B cell (primary cell): ENCODE results near the gene DPM2. TPM values are rescaled to one million over a fixed set of nuclear protein-coding genes. Genes with fewer than 3 reads are reported as not detected.

Source experiments
- ATAC-seq: fragments of 200-7000 bp; cut with Tn5 transposase; one replicate; pipeline ENCODE4 v1.10.0; 2021; ENCODE audit warnings: low read depth, mild to moderate bottlenecking, moderate number of reproducible peaks, moderate library complexity
- CTCF ChIA-PET: fragments of 350-600 bp; sonication (Branson Sonifier 250); formaldehyde crosslinking; loops from one replicate; lab custom pipeline; 2021; ENCODE audit warnings: antibody characterized with exemption, inconsistent platforms; lab: Charles Lee
- POLR2A ChIA-PET: fragments of 350-600 bp; sonication (Branson Sonifier 250); formaldehyde crosslinking; loops from one replicate; lab custom pipeline; 2021; ENCODE audit warnings: antibody characterized with exemption; lab: Charles Lee
- DNase-seq: peaks from one replicate; pipeline ENCODE4 v3.0.0; 2013
- H2AFZ ChIP-seq: 2 replicates; pipeline ENCODE4 v1.6.1; 2012; ENCODE audit warnings: mild to moderate bottlenecking, low read depth, low read length; ENCODE audit not compliant: insufficient read depth, poor library complexity, severe bottlenecking
- H3K27ac ChIP-seq, 2 donors: 1 replicate in 1 of 2; 2 replicates in 1 of 2; pipeline ENCODE4 v1.5.1; 2012 to 2013; ENCODE audit warnings: low read length in 2 of 2, mild to moderate bottlenecking in 2 of 2, moderate library complexity in 1 of 2
- H3K27me3 ChIP-seq, 4 experiments: fragments of 200-600 bp in 1 of 4; sonication (generic) in 1 of 4; replicated peaks in 1 of 4; 1 replicate in 2 of 4; 2 replicates in 2 of 4; pipeline versions ENCODE4 v1.6.1 to v1.7.0; 2013 to 2016; ENCODE audit warnings: low read length in 3 of 4, mild to moderate bottlenecking in 2 of 4, mixed read lengths in 1 of 4, moderate library complexity in 1 of 4; ENCODE audit not compliant: insufficient read depth in 4 of 4, control insufficient read depth in 3 of 4; ENCODE audit errors: control extremely low read depth in 1 of 4
- H3K36me3 ChIP-seq, 2 experiments: replicated peaks in 1 of 2; 1 replicate in 1 of 2; 2 replicates in 1 of 2; pipeline versions ENCODE4 v1.6.1 to v1.7.1; 2013; ENCODE audit warnings: low read length in 1 of 2; ENCODE audit not compliant: insufficient read depth in 2 of 2, control insufficient read depth in 1 of 2; ENCODE audit errors: control extremely low read depth in 1 of 2, extremely low read depth in 1 of 2
- H3K4me1 ChIP-seq, 2 donors: fragments of 200-600 bp in 1 of 2; sonication (generic) in 1 of 2; 1 replicate in 1 of 2; 2 replicates in 1 of 2; pipeline versions ENCODE4 v1.5.1 to v1.6.1; 2013 to 2017; ENCODE audit warnings: low read length in 2 of 2; ENCODE audit not compliant: control insufficient read depth in 2 of 2, insufficient read depth in 2 of 2
- H3K4me2 ChIP-seq: replicated peaks from 2 replicates; pipeline ENCODE3; 2012; ENCODE audit warnings: mild to moderate bottlenecking, low read depth, low read length; ENCODE audit not compliant: poor library complexity, severe bottlenecking
- H3K4me3 ChIP-seq, 5 experiments: fragments of 200-600 bp in 1 of 5; sonication (generic) in 1 of 5; 1 replicate in 3 of 5; 2 replicates in 2 of 5; pipeline versions ENCODE4 v1.5.1 to v1.7.0; 2011 to 2016; ENCODE audit warnings: low read length in 4 of 5, mild to moderate bottlenecking in 4 of 5, low read depth in 2 of 5, control low read depth in 1 of 5, moderate library complexity in 1 of 5; ENCODE audit not compliant: insufficient read depth in 1 of 5; ENCODE audit errors: control extremely low read depth in 1 of 5, extremely low read depth in 1 of 5
- H3K79me2 ChIP-seq: fragments of 200-600 bp; sonication (generic); one replicate; pipeline ENCODE4 v1.6.0; 2016; ENCODE audit warnings: low read length; ENCODE audit not compliant: control insufficient read depth, insufficient read depth
- H3K9ac ChIP-seq: fragments of 200-600 bp; sonication (generic); 2 replicates; pipeline ENCODE4 v1.6.1; 2017; ENCODE audit warnings: mild to moderate bottlenecking, low read length, moderate library complexity
- H3K9me3 ChIP-seq, 3 donors: one replicate each; pipeline versions ENCODE4 v1.6.1 to v1.7.1; 2013; ENCODE audit warnings: low read length in 2 of 3; ENCODE audit not compliant: control insufficient read depth in 2 of 3, insufficient read depth in 1 of 3; ENCODE audit errors: control extremely low read depth in 1 of 3
- H4K20me1 ChIP-seq: 2 replicates; pipeline ENCODE4 v1.6.0; 2012; ENCODE audit warnings: mild to moderate bottlenecking, low read length; ENCODE audit not compliant: insufficient read depth, control insufficient read depth, poor library complexity, severe bottlenecking
- H3K27ac Mint-ChIP-seq: one replicate; pipeline ENCODE4 v1.8.0; 2021; ENCODE audit warnings: mixed read lengths
- H3K27me3 Mint-ChIP-seq: one replicate; pipeline ENCODE4 v1.8.0; 2021; ENCODE audit warnings: mixed read lengths
- H3K4me1 Mint-ChIP-seq: one replicate; pipeline ENCODE4 v1.8.0; 2021; ENCODE audit warnings: mixed read lengths
- H3K4me3 Mint-ChIP-seq: one replicate; pipeline ENCODE4 v1.8.0; 2021; ENCODE audit warnings: mixed read lengths
- H3K9me3 Mint-ChIP-seq: one replicate; pipeline ENCODE4 v1.8.0; 2022; ENCODE audit warnings: mixed read lengths; ENCODE audit not compliant: insufficient read depth
- EZH2 ChIP-seq: IDR thresholded peaks from 2 replicates; pipeline ENCODE4 v1.6.1; 2012; ENCODE audit warnings: borderline replicate concordance, low read depth, mild to moderate bottlenecking, moderate library complexity, low read length; ENCODE audit not compliant: insufficient read depth, poor library complexity, severe bottlenecking
- WGBS: methylation state at CpG from one replicate; pipeline ENCODE4 v1.1.5; 2013; ENCODE audit warnings: missing lambda C conversion rate; ENCODE audit not compliant: insufficient coverage; 5-methylcytosine and 5-hydroxymethylcytosine counted together
- intact Hi-C: fragments of 100-400 bp; cut with micrococcal nuclease; formaldehyde crosslinking; loops from one replicate; pipeline ENCODE4 v1.10.0; 2022
- polyA plus RNA-seq: library from polyadenylated mRNA; depleted of rRNA; stranded (reverse); fragments of >200 nt; gene quantifications from 2 replicates; pipeline ENCODE4 v1.2.3, GENCODE V29; 2012
- total RNA-seq, 2 donors: library from RNA; stranded (reverse); fragments of 120-200 nt in 1 of 2; gene quantifications; 1 replicate in 1 of 2; 2 replicates in 1 of 2; pipeline versions ENCODE4 v1.2.3 to v1.2.4, GENCODE V29; 2013 to 2022
- TF ChIP-seq, protein P1 (sequence below): fragments of 200-600 bp; IDR thresholded peaks from one replicate; pipeline ENCODE4 v1.8.0; 2022; ENCODE audit warnings: antibody characterized with exemption, mild to moderate bottlenecking

The DPM2 gene
- total and polyA plus RNA-seq, 2 donors (not counting 1 experiment from before 2014, with no cell fraction given): 34.1 to 42.9 TPM

DNA sequence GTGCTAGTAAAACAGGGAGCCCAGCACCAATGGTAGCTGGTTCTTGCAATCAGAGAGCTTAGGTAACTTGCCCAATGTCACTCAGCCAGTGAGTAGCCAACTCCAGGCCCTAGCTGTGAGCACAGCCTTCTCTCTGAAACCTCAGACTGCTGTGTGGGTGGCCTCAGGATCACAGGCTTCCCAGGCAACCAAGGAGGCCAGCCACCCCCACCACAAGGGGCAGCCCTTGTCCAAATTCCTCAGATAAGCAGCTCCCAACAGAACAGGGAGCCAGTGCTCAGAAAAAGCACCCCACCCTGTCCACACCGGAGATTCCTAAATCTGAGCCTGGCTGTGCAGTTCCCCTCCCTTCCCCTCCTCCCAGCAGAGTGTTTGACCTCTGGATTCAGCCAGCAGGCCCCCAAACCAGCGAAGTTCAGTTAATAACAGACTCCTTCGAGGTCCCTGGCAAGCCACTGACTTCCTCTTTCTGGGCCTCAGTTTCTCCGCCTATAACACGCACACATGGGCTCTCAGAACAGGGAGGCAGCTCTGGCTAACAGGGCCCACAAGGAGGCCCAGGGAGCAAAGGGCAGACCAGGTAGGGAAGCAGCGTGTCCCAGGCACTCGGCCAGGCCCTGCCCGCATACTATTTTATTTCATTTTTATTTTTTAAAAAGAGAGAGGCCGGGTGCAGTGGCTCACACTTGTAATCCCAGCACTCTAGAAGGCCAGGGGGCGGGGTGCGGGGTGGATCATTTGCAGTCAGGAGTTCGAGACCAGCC lies 40.4 kb upstream of the DPM2 start:
- Histone ChIP-seq H3K4me2 (peak overlapping the region; percentile 75), H3K27me3 (no peaks in the 10 kb centered on the region), H3K27ac (peak overlapping the region; percentile 50 to 97), H3K4me3 (peak overlapping the region; percentile 18 to 95 (median 82)), H3K36me3 (peaks cover 0 to 27% of the 10 kb centered on the region in 2 experiments), H3K4me1 (peaks cover 76 to 88% of the 10 kb centered on the region in 2 donors), H3K9ac (peak overlapping the region; percentile 78), H4K20me1 (peaks cover 72% of the 10 kb centered on the region), H3K9me3 (no peaks in the 10 kb centered on the region), H2AFZ (no peak overlapping the region), H3K79me2 (peaks cover 90% of the 10 kb centered on the region)
- ChIA-PET POLR2A (interaction anchor here (0.9 to 15.3 kb wide), 3 partner anchors 24 to 140 kb away, joined by 3 to 212 read pairs (median 8); no protein-coding TSS in a partner anchor), CTCF (interaction anchor here (0.6 to 20.6 kb wide), 6 partner anchors 20 to 140 kb away, joined by 5 to 282 read pairs (median 16); partner anchors contain the start of genes NAIF1 and SLC25A25)
- H3K27ac Mint-ChIP-seq: peak overlapping the region; percentile 82
- peaks cover 76% of the 10 kb centered on the region for H3K4me1 Mint-ChIP-seq
- no peaks in the 10 kb centered on the region for H3K9me3 Mint-ChIP-seq
- TF ChIP-seq EZH2: no peak
- TF ChIP-seq, protein P1, sequence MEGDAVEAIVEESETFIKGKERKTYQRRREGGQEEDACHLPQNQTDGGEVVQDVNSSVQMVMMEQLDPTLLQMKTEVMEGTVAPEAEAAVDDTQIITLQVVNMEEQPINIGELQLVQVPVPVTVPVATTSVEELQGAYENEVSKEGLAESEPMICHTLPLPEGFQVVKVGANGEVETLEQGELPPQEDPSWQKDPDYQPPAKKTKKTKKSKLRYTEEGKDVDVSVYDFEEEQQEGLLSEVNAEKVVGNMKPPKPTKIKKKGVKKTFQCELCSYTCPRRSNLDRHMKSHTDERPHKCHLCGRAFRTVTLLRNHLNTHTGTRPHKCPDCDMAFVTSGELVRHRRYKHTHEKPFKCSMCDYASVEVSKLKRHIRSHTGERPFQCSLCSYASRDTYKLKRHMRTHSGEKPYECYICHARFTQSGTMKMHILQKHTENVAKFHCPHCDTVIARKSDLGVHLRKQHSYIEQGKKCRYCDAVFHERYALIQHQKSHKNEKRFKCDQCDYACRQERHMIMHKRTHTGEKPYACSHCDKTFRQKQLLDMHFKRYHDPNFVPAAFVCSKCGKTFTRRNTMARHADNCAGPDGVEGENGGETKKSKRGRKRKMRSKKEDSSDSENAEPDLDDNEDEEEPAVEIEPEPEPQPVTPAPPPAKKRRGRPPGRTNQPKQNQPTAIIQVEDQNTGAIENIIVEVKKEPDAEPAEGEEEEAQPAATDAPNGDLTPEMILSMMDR: no peak
- no peaks in the 10 kb centered on the region for H3K27me3 Mint-ChIP-seq
- intact Hi-C loops: loop anchor here (1.0 to 5.0 kb wide), 2 partner anchors 23 to 139 kb away; no protein-coding TSS in a partner anchor
- no peak for ATAC-seq
- DNase-seq: peak; percentile 30
- peak overlapping the region; percentile 97 for H3K4me3 Mint-ChIP-seq
- WGBS: 55% methylated on average over 5 of the region's 12 CpGs
